HG02678 (cell line): Measurements from ENCODE around the gene KCNMA1.

ENCODE experiments used
- ATAC-seq: cut with Tn5 transposase; IDR thresholded peaks from one replicate; pipeline ENCODE4 v1.9.1; 2021; ENCODE audit warnings: mild to moderate bottlenecking, moderate library complexity; ENCODE audit not compliant: unreplicated experiment

The KCNMA1 gene

GRCh38 chr10:76858721-76859120 lies 778.9 kb downstream of the KCNMA1 start:
- ATAC-seq: no peak

GRCh38 chr10:76840802-76841201 lies 796.8 kb downstream of the KCNMA1 start:
- ATAC-seq: no peak

- no peak for ATAC-seq
Measured at GRCh38 chr10:76839276-76839675, 798.3 kb downstream of the KCNMA1 start.

GRCh38 chr10:76830218-76830617 lies 807.4 kb downstream of the KCNMA1 start:
- ATAC-seq: no peak

GRCh38 chr10:76829724-76830123 lies 807.9 kb downstream of the KCNMA1 start:
- ATAC-seq: no peak
